K562 (cell line): ENCODE data around the gene SMIM21. TPM values are rescaled to one million over a fixed set of nuclear protein-coding genes. Genes with fewer than 3 reads are reported as not detected.

Experiments used
- ATAC-seq: fragments of 200-7000 bp; cut with Tn5 transposase; 3 replicates; pipeline ENCODE4 v1.9.1; 2020; ENCODE audit warnings: moderate library complexity
- BruUV-seq: library from RNA; stranded (reverse); fragments of 400-500 nt; replicated peaks from 2 replicates; lab custom pipeline; 2021; lab: Mats Ljungman, UMichigan
- CTCF ChIA-PET: fragments of 300-600 bp; formaldehyde crosslinking; extraction: SDS; loops from one replicate; lab custom pipeline; 2021; ENCODE audit warnings: low intra/inter-chr PET ratio; lab: Yijun Ruan, JAX
- POLR2A ChIA-PET: fragments of 300-600, 350-650 bp; sonication (Branson Sonifier 250); formaldehyde crosslinking; extraction: SDS; loops from one replicate; lab custom pipeline; 2021; ENCODE audit warnings: antibody characterized with exemption, inconsistent platforms; lab: Yijun Ruan, JAX
- DNase-seq, 4 experiments: peaks; one replicate each; pipeline versions ENCODE4 v3.0.0 to v3.0.0-alpha.2; 2011 to 2018; ENCODE audit warnings: low spot score in 3 of 4, mixed read lengths in 3 of 4; ENCODE audit errors: extremely low read depth in 1 of 4
- FAIRE-seq: peaks from 2 replicates; lab custom pipeline; 2011; peaks lifted over from hg19 to GRCh38; lab: Jason Lieb, UNC
- H2AFZ ChIP-seq: 2 replicates; pipeline ENCODE4 v1.6.0; 2011; ENCODE audit warnings: low read depth, low read length, control low read depth, inconsistent platforms
- H3K27ac ChIP-seq: fragments of 200-600 bp; 3 replicates; pipeline ENCODE4 v1.8.0; 2011; ENCODE audit warnings: low read depth, mild to moderate bottlenecking, control low read depth, inconsistent platforms, low read length, moderate library complexity, mixed read lengths; ENCODE audit errors: extremely low read depth
- H3K27me3 ChIP-seq, 2 experiments: fragments of 300-600 bp in 1 of 2; 2 replicates in 1 of 2; 3 replicates in 1 of 2; pipeline versions ENCODE4 v1.6.0 to v1.8.0; 2011; ENCODE audit warnings: inconsistent platforms in 2 of 2, low read length in 2 of 2, mild to moderate bottlenecking in 1 of 2, mixed read lengths in 1 of 2, moderate library complexity in 1 of 2; ENCODE audit not compliant: control insufficient read depth in 2 of 2, insufficient read depth in 2 of 2
- H3K36me3 ChIP-seq: fragments of 300-600 bp; 3 replicates; pipeline ENCODE4 v1.8.0; 2011; ENCODE audit warnings: mild to moderate bottlenecking, low read length, inconsistent platforms; ENCODE audit not compliant: control insufficient read depth, insufficient read depth
- H3K4me1 ChIP-seq, 2 experiments: fragments of 200-600 bp in 1 of 2; replicated peaks in 1 of 2; 2 replicates in 1 of 2; 3 replicates in 1 of 2; pipeline versions ENCODE4 v1.5.1 to v1.8.0; 2011; ENCODE audit warnings: inconsistent platforms in 2 of 2, low read length in 2 of 2, mild to moderate bottlenecking in 1 of 2, mixed read lengths in 1 of 2, moderate library complexity in 1 of 2; ENCODE audit not compliant: control insufficient read depth in 2 of 2, insufficient read depth in 2 of 2
- H3K4me2 ChIP-seq: 2 replicates; pipeline ENCODE4 v1.6.1; 2011; ENCODE audit warnings: low read length, control low read depth, inconsistent platforms, mixed read lengths; ENCODE audit not compliant: insufficient read depth
- H3K4me3 ChIP-seq: fragments of 200-600 bp; sonication (generic), shearing (Covaris generic); 2 replicates; pipeline ENCODE4 v1.5.1; 2016; ENCODE audit warnings: control low read depth, inconsistent platforms
- H3K79me2 ChIP-seq: fragments of 200-600 bp; 3 replicates; pipeline ENCODE4 v1.8.0; 2011; ENCODE audit warnings: low read length, inconsistent platforms; ENCODE audit not compliant: control insufficient read depth, insufficient read depth
- H3K9ac ChIP-seq, 2 experiments: 2 replicates each; pipeline versions ENCODE4 v1.6.0 to v1.6.1; 2011; ENCODE audit warnings: low read depth in 2 of 2, low read length in 2 of 2, control low read depth in 1 of 2, inconsistent platforms in 1 of 2, mild to moderate bottlenecking in 1 of 2, mixed read lengths in 1 of 2; ENCODE audit not compliant: insufficient read depth in 1 of 2
- H3K9me1 ChIP-seq: one replicate; pipeline ENCODE4 v1.6.0; 2011; ENCODE audit warnings: inconsistent platforms, mild to moderate bottlenecking, low read length, moderate library complexity; ENCODE audit not compliant: control insufficient read depth, insufficient read depth
- H3K9me3 ChIP-seq: replicated peaks from 2 replicates; pipeline ENCODE4 v1.5.1; 2011; ENCODE audit warnings: low read depth, low read length, inconsistent platforms; ENCODE audit not compliant: control insufficient read depth, insufficient read depth
- H4K20me1 ChIP-seq: replicated peaks from 2 replicates; pipeline ENCODE4 v1.6.1; 2011; ENCODE audit warnings: low read length, inconsistent platforms, mixed read lengths; ENCODE audit not compliant: control insufficient read depth, insufficient read depth
- ARHGAP35 ChIP-seq: fragments of 450-650 bp; IDR thresholded peaks from 2 replicates; pipeline ENCODE4 v1.6.1; 2018; ENCODE audit not compliant: partially characterized antibody
- DPF2 ChIP-seq: fragments of 450-650 bp; IDR thresholded peaks from 2 replicates; pipeline ENCODE4 v1.6.1; 2016
- EHMT2 ChIP-seq: fragments of 450-650 bp; IDR thresholded peaks from 2 replicates; pipeline ENCODE4 v1.6.1; 2018; ENCODE audit warnings: antibody characterized with exemption
- ETV1 ChIP-seq: fragments of 450-650 bp; conservative IDR thresholded peaks from 2 replicates; pipeline ENCODE4 v1.6.1; 2016; ENCODE audit warnings: missing genetic modification characterization, control low read depth, low read depth, missing compliant biosample characterization
- NFYB ChIP-seq: IDR thresholded peaks from 2 replicates; pipeline ENCODE4 v1.6.1; 2011; ENCODE audit warnings: mild to moderate bottlenecking, moderate library complexity; ENCODE audit not compliant: insufficient read length; ENCODE audit errors: extremely low read depth
- PTRF ChIP-seq: fragments of 450-650 bp; IDR thresholded peaks from 2 replicates; pipeline ENCODE4 v1.6.1; 2016; ENCODE audit warnings: mild to moderate bottlenecking, missing genetic modification characterization, missing compliant biosample characterization
- RBM22 ChIP-seq: fragments of 200-400 bp; formaldehyde crosslinking; IDR thresholded peaks from 2 replicates; pipeline ENCODE4 v1.6.1; 2018; ENCODE audit warnings: low read length, low read depth; ENCODE audit not compliant: poor library complexity, severe bottlenecking
- SMAD2 ChIP-seq: fragments of 150-350 bp; IDR thresholded peaks from 2 replicates; pipeline ENCODE4 v1.6.1; 2014; ENCODE audit warnings: low read depth, mild to moderate bottlenecking, low read length
- SMC3 ChIP-seq: conservative IDR thresholded peaks from 2 replicates; pipeline ENCODE4 v1.6.1; 2011; ENCODE audit warnings: low read depth, low read length, improper control_type of control experiment; ENCODE audit not compliant: insufficient read depth
- ZBTB1 ChIP-seq: sonication (generic); formaldehyde crosslinking; IDR thresholded peaks from 2 replicates; pipeline ENCODE4 v1.8.1; 2023; ENCODE audit warnings: missing genetic modification reagents, low read depth, mild to moderate bottlenecking, borderline replicate concordance
- ZNF436 ChIP-seq: fragments of 250-450, 450-650 bp; sonication (Bioruptor Pico); formaldehyde crosslinking; IDR thresholded peaks from 2 replicates; pipeline ENCODE4 v1.7.0; 2020; ENCODE audit warnings: mild to moderate bottlenecking
- ZZZ3 ChIP-seq: fragments of 450-650 bp; IDR thresholded peaks from 2 replicates; pipeline ENCODE4 v1.6.1; 2016; ENCODE audit warnings: antibody characterized with exemption, mild to moderate bottlenecking, moderate library complexity
- WGBS: fragments of 100-300 bp; shearing (Covaris generic); methylation state at CpG from one replicate; pipeline ENCODE4 v1.1.6; 2016; ENCODE audit warnings: low coverage, mixed read lengths; ENCODE audit not compliant: insufficient coverage; ENCODE audit errors: missing lambda C conversion rate; 5-methylcytosine and 5-hydroxymethylcytosine counted together
- in situ Hi-C: fragments of 300-500 bp; cut with MboI; formaldehyde crosslinking; loops from 4 replicates; pipeline ENCODE4 v1.15.0; 2018; ENCODE audit warnings: inconsistent platforms, mixed read lengths
- intact Hi-C: fragments of 100-400 bp; cut with micrococcal nuclease; formaldehyde crosslinking; loops from 2 replicates; pipeline ENCODE4 v1.14.2; 2022
- polyA plus RNA-seq, 8 experiments: library from polyadenylated mRNA; depleted of rRNA in 4 of 8; stranded (reverse) in 5 of 8; unstranded in 3 of 8; fragments of >200 nt; fragmentation: Nextera tagmentation in 2 of 8; fragmentation: Illumina TruSeq in 1 of 8; extraction: Ambion mirVana in 2 of 8; extraction: Trizol in 1 of 8; gene quantifications; 2 replicates each; pipeline versions ENCODE4 v1.2.1 to v1.2.3, GENCODE V29; 2011 to 2014; ENCODE audit warnings: inconsistent platforms in 1 of 8, missing spikeins in 1 of 8
- total RNA-seq, 7 experiments: library from RNA; depleted of rRNA in 6 of 7; stranded (reverse); fragments of >200 nt in 6 of 7; fragmentation: Illumina TruSeq in 2 of 7; extraction: Trizol in 2 of 7; gene quantifications; 2 replicates each; pipeline versions ENCODE4 v1.2.1 to v1.2.3, GENCODE V29; 2011 to 2021; ENCODE audit warnings: low replicate concordance in 1 of 7
- TF ChIP-seq, protein P1 (sequence below): fragments of 200-800 bp; sonication (Bioruptor generic); IDR thresholded peaks from 2 replicates; pipeline ENCODE4 v1.6.1; 2017; ENCODE audit warnings: missing genetic modification characterization, missing compliant biosample characterization
- TF ChIP-seq, protein P2 (sequence below): fragments of 250-450 bp; sonication (Bioruptor Pico); IDR thresholded peaks from 2 replicates; pipeline ENCODE4 v1.4.0; 2020
- TF ChIP-seq, protein P3 (sequence below), 2 experiments: fragments of 150-350 bp in 1 of 2; IDR thresholded peaks; 2 replicates each; pipeline ENCODE4 v1.6.1; 2012 to 2016; ENCODE audit warnings: low read depth in 2 of 2, low read length in 2 of 2, mild to moderate bottlenecking in 1 of 2, moderate library complexity in 1 of 2

Gene SMIM21
- total and polyA plus RNA-seq, 9 of the 15 experiments (the other 6 are each of a cell fraction or from before 2014, with no cell fraction given): not detected

DNA sequence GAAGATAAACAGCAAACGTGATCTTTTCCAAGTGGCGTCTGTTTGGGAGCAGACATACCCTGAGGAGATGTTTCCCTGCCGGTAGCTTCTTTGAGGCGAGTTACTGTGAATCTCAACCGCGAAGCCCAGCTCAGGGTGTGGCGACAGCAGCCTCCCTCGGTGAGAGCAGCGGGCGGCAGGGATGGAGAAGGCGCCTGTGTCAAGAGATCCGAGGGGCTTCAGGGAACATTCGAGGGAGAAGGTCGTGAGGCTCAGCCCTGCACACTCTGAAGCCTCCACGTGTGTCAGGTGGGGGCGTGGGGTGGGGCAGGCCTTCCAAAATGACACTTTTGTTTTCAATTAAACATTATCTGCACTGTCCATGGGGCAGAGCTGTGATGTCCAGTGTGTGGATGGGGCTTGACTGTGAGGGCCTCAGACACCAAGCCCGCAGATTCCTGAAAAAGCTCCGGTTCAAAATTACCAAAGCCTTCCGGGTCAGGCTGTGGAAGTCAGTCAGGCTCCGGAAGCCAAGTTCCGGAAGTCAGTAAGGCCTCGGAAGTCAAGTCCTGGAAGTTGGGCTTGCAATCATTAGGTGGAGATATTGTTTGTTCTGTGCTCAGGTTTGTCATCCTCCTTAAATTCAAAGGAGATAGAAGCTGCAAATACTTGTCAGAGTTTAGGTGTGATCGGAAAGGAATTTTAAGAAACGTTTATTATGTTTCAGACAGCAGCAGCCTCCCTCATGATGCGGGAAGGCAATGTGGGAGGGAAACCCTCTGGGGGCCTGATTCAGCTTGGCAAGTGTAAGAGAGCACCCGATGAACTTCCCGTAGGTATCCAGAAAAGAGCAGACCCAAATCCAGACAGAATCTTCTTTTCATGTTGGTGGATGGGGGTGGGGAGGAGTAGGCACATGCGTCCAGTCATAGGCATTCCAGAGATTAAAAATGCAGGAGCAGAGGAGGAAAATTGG lies 20.7 kb downstream of the SMIM21 start (continued):
- TF ChIP-seq ZNF436 (no peak), SMC3 (no peak), SMAD2 (no peak), ZBTB1 (CRISPR knock-in tag) (no peak), EHMT2 (0 out of 2 replicates have a peak, but pooled peaks have one; percentile 20), ARHGAP35 (no peak), DPF2 (no peak)

DNA sequence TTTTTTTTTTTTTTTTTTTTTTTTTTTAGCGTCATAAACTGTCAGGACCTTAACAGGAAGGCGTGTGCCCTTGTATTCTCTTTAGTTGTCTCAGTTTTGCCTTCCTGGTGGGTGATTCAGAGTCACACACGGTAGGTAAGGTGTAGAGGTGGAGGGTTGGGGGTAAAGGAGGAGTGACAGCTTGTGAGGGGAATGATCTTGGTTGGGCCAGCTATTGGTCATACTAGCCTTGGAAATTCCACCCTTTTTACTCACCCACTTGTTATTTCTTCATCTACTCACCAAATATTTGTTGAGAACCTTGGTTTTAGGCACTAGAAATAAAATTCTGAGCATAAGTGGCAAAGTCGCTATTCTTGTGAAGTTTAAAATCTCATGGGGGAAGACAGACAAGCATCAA lies 22.2 kb downstream of the SMIM21 start:
- H3K4me2 ChIP-seq: no peak overlapping the region
- H3K36me3 ChIP-seq: no peaks in the 10 kb centered on the region
- in situ Hi-C loops: no loop called here
- BruUV-seq: no TSS peak
- no peaks in the 10 kb centered on the region for H4K20me1 ChIP-seq
- POLR2A ChIA-PET: interaction anchor here (0.8 kb wide), 1 partner anchor 482 kb away, joined by 3 read pairs; no protein-coding TSS in a partner anchor
- no peaks in the 10 kb centered on the region for H3K9me1 ChIP-seq
- no peak overlapping the region for H2AFZ ChIP-seq
- H3K27ac ChIP-seq: no peak overlapping the region
- no peak for FAIRE-seq
- no peaks in the 10 kb centered on the region for H3K4me1 ChIP-seq
- H3K79me2 ChIP-seq: no peaks in the 10 kb centered on the region
- no peak overlapping the region for H3K9ac ChIP-seq
- no peak overlapping the region for H3K4me3 ChIP-seq
- peaks cover 0 to 14% of the 10 kb centered on the region in 2 experiments; a peak in 1 of 5 replicates for H3K27me3 ChIP-seq
- 0% methylated on average over 2 of the region's 4 CpGs for WGBS
- no peak for DNase-seq
- no peaks in the 10 kb centered on the region for H3K9me3 ChIP-seq
- CTCF ChIA-PET: no interaction called here
- intact Hi-C loops: no loop called here
- no peak for ATAC-seq
- TF ChIP-seq, protein P1, sequence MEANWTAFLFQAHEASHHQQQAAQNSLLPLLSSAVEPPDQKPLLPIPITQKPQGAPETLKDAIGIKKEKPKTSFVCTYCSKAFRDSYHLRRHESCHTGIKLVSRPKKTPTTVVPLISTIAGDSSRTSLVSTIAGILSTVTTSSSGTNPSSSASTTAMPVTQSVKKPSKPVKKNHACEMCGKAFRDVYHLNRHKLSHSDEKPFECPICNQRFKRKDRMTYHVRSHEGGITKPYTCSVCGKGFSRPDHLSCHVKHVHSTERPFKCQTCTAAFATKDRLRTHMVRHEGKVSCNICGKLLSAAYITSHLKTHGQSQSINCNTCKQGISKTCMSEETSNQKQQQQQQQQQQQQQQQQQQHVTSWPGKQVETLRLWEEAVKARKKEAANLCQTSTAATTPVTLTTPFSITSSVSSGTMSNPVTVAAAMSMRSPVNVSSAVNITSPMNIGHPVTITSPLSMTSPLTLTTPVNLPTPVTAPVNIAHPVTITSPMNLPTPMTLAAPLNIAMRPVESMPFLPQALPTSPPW (CRISPR knock-in tag): no peak
- no peak for TF ChIP-seq ZZZ3
- TF ChIP-seq NFYB: no peak
- no peak for TF ChIP-seq ETV1 (tag)
- TF ChIP-seq PTRF (tag): no peak
- no peak for TF ChIP-seq RBM22
- TF ChIP-seq, protein P2, sequence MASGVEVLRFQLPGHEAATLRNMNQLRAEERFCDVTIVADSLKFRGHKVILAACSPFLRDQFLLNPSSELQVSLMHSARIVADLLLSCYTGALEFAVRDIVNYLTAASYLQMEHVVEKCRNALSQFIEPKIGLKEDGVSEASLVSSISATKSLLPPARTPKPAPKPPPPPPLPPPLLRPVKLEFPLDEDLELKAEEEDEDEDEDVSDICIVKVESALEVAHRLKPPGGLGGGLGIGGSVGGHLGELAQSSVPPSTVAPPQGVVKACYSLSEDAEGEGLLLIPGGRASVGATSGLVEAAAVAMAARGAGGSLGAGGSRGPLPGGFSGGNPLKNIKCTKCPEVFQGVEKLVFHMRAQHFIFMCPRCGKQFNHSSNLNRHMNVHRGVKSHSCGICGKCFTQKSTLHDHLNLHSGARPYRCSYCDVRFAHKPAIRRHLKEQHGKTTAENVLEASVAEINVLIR (CRISPR knock-in tag): no peak
- TF ChIP-seq, protein P3, sequence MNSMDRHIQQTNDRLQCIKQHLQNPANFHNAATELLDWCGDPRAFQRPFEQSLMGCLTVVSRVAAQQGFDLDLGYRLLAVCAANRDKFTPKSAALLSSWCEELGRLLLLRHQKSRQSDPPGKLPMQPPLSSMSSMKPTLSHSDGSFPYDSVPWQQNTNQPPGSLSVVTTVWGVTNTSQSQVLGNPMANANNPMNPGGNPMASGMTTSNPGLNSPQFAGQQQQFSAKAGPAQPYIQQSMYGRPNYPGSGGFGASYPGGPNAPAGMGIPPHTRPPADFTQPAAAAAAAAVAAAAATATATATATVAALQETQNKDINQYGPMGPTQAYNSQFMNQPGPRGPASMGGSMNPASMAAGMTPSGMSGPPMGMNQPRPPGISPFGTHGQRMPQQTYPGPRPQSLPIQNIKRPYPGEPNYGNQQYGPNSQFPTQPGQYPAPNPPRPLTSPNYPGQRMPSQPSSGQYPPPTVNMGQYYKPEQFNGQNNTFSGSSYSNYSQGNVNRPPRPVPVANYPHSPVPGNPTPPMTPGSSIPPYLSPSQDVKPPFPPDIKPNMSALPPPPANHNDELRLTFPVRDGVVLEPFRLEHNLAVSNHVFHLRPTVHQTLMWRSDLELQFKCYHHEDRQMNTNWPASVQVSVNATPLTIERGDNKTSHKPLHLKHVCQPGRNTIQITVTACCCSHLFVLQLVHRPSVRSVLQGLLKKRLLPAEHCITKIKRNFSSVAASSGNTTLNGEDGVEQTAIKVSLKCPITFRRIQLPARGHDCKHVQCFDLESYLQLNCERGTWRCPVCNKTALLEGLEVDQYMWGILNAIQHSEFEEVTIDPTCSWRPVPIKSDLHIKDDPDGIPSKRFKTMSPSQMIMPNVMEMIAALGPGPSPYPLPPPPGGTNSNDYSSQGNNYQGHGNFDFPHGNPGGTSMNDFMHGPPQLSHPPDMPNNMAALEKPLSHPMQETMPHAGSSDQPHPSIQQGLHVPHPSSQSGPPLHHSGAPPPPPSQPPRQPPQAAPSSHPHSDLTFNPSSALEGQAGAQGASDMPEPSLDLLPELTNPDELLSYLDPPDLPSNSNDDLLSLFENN (IDR thresholded peaks at IDR 0.05; ENCODE audit: low read depth in 2 of 2, low read length in 2 of 2): no peak
